K562 (cell line): ENCODE data around the gene NPTXR. TPM values are rescaled to one million over a fixed set of nuclear protein-coding genes. Genes with fewer than 3 reads are reported as not detected.
A peak's percentile ranks its signal among the peaks of the same experiment; 100 is the strongest.

ENCODE experiments used
- ATAC-seq: fragments of 200-7000 bp; cut with Tn5 transposase; 3 replicates; pipeline ENCODE4 v1.9.1; 2020; ENCODE audit warnings: moderate library complexity
- BruUV-seq: library from RNA; stranded (reverse); fragments of 400-500 nt; replicated peaks from 2 replicates; lab custom pipeline; 2021; lab: Mats Ljungman, UMichigan
- CTCF ChIA-PET: fragments of 300-600 bp; formaldehyde crosslinking; extraction: SDS; loops from one replicate; lab custom pipeline; 2021; ENCODE audit warnings: low intra/inter-chr PET ratio; lab: Yijun Ruan, JAX
- POLR2A ChIA-PET: fragments of 300-600, 350-650 bp; sonication (Branson Sonifier 250); formaldehyde crosslinking; extraction: SDS; loops from one replicate; lab custom pipeline; 2021; ENCODE audit warnings: antibody characterized with exemption, inconsistent platforms; lab: Yijun Ruan, JAX
- DNase-seq, 4 experiments: peaks; one replicate each; pipeline versions ENCODE4 v3.0.0 to v3.0.0-alpha.2; 2011 to 2018; ENCODE audit warnings: low spot score in 3 of 4, mixed read lengths in 3 of 4; ENCODE audit errors: extremely low read depth in 1 of 4
- FAIRE-seq: peaks from 2 replicates; lab custom pipeline; 2011; peaks lifted over from hg19 to GRCh38; lab: Jason Lieb, UNC
- H2AFZ ChIP-seq: 2 replicates; pipeline ENCODE4 v1.6.0; 2011; ENCODE audit warnings: low read depth, low read length, control low read depth, inconsistent platforms
- H3K27ac ChIP-seq: fragments of 200-600 bp; 3 replicates; pipeline ENCODE4 v1.8.0; 2011; ENCODE audit warnings: low read depth, mild to moderate bottlenecking, control low read depth, inconsistent platforms, low read length, moderate library complexity, mixed read lengths; ENCODE audit errors: extremely low read depth
- H3K27me3 ChIP-seq, 2 experiments: fragments of 300-600 bp in 1 of 2; 2 replicates in 1 of 2; 3 replicates in 1 of 2; pipeline versions ENCODE4 v1.6.0 to v1.8.0; 2011; ENCODE audit warnings: inconsistent platforms in 2 of 2, low read length in 2 of 2, mild to moderate bottlenecking in 1 of 2, mixed read lengths in 1 of 2, moderate library complexity in 1 of 2; ENCODE audit not compliant: control insufficient read depth in 2 of 2, insufficient read depth in 2 of 2
- H3K36me3 ChIP-seq: fragments of 300-600 bp; 3 replicates; pipeline ENCODE4 v1.8.0; 2011; ENCODE audit warnings: mild to moderate bottlenecking, low read length, inconsistent platforms; ENCODE audit not compliant: control insufficient read depth, insufficient read depth
- H3K4me1 ChIP-seq, 2 experiments: fragments of 200-600 bp in 1 of 2; replicated peaks in 1 of 2; 2 replicates in 1 of 2; 3 replicates in 1 of 2; pipeline versions ENCODE4 v1.5.1 to v1.8.0; 2011; ENCODE audit warnings: inconsistent platforms in 2 of 2, low read length in 2 of 2, mild to moderate bottlenecking in 1 of 2, mixed read lengths in 1 of 2, moderate library complexity in 1 of 2; ENCODE audit not compliant: control insufficient read depth in 2 of 2, insufficient read depth in 2 of 2
- H3K4me2 ChIP-seq: 2 replicates; pipeline ENCODE4 v1.6.1; 2011; ENCODE audit warnings: low read length, control low read depth, inconsistent platforms, mixed read lengths; ENCODE audit not compliant: insufficient read depth
- H3K4me3 ChIP-seq: fragments of 200-600 bp; sonication (generic), shearing (Covaris generic); 2 replicates; pipeline ENCODE4 v1.5.1; 2016; ENCODE audit warnings: control low read depth, inconsistent platforms
- H3K79me2 ChIP-seq: fragments of 200-600 bp; 3 replicates; pipeline ENCODE4 v1.8.0; 2011; ENCODE audit warnings: low read length, inconsistent platforms; ENCODE audit not compliant: control insufficient read depth, insufficient read depth
- H3K9ac ChIP-seq, 2 experiments: 2 replicates each; pipeline versions ENCODE4 v1.6.0 to v1.6.1; 2011; ENCODE audit warnings: low read depth in 2 of 2, low read length in 2 of 2, control low read depth in 1 of 2, inconsistent platforms in 1 of 2, mild to moderate bottlenecking in 1 of 2, mixed read lengths in 1 of 2; ENCODE audit not compliant: insufficient read depth in 1 of 2
- H3K9me1 ChIP-seq: one replicate; pipeline ENCODE4 v1.6.0; 2011; ENCODE audit warnings: inconsistent platforms, mild to moderate bottlenecking, low read length, moderate library complexity; ENCODE audit not compliant: control insufficient read depth, insufficient read depth
- H3K9me3 ChIP-seq: replicated peaks from 2 replicates; pipeline ENCODE4 v1.5.1; 2011; ENCODE audit warnings: low read depth, low read length, inconsistent platforms; ENCODE audit not compliant: control insufficient read depth, insufficient read depth
- H4K20me1 ChIP-seq: replicated peaks from 2 replicates; pipeline ENCODE4 v1.6.1; 2011; ENCODE audit warnings: low read length, inconsistent platforms, mixed read lengths; ENCODE audit not compliant: control insufficient read depth, insufficient read depth
- CEBPB ChIP-seq: fragments of 450-650 bp; IDR thresholded peaks from 2 replicates; pipeline ENCODE4 v1.6.1; 2016; ENCODE audit warnings: missing genetic modification characterization, missing compliant biosample characterization
- NONO ChIP-seq, 2 experiments: fragments of 200-400 bp in 1 of 2; fragments of 450-650 bp in 1 of 2; formaldehyde crosslinking in 1 of 2; IDR thresholded peaks; 2 replicates each; pipeline ENCODE4 v1.6.1; 2017; ENCODE audit warnings: low read depth in 2 of 2, mild to moderate bottlenecking in 2 of 2, moderate library complexity in 2 of 2, low read length in 1 of 2
- ZNF384 ChIP-seq: IDR thresholded peaks from 2 replicates; pipeline ENCODE4 v1.6.1; 2012; ENCODE audit warnings: low read depth, low read length, improper control_type of control experiment
- WGBS: fragments of 100-300 bp; shearing (Covaris generic); methylation state at CpG from one replicate; pipeline ENCODE4 v1.1.6; 2016; ENCODE audit warnings: low coverage, mixed read lengths; ENCODE audit not compliant: insufficient coverage; ENCODE audit errors: missing lambda C conversion rate; 5-methylcytosine and 5-hydroxymethylcytosine counted together
- in situ Hi-C: fragments of 300-500 bp; cut with MboI; formaldehyde crosslinking; loops from 4 replicates; pipeline ENCODE4 v1.15.0; 2018; ENCODE audit warnings: inconsistent platforms, mixed read lengths
- intact Hi-C: fragments of 100-400 bp; cut with micrococcal nuclease; formaldehyde crosslinking; loops from 2 replicates; pipeline ENCODE4 v1.14.2; 2022
- polyA plus RNA-seq, 8 experiments: library from polyadenylated mRNA; depleted of rRNA in 4 of 8; stranded (reverse) in 5 of 8; unstranded in 3 of 8; fragments of >200 nt; fragmentation: Nextera tagmentation in 2 of 8; fragmentation: Illumina TruSeq in 1 of 8; extraction: Ambion mirVana in 2 of 8; extraction: Trizol in 1 of 8; gene quantifications; 2 replicates each; pipeline versions ENCODE4 v1.2.1 to v1.2.3, GENCODE V29; 2011 to 2014; ENCODE audit warnings: inconsistent platforms in 1 of 8, missing spikeins in 1 of 8
- total RNA-seq, 7 experiments: library from RNA; depleted of rRNA in 6 of 7; stranded (reverse); fragments of >200 nt in 6 of 7; fragmentation: Illumina TruSeq in 2 of 7; extraction: Trizol in 2 of 7; gene quantifications; 2 replicates each; pipeline versions ENCODE4 v1.2.1 to v1.2.3, GENCODE V29; 2011 to 2021; ENCODE audit warnings: low replicate concordance in 1 of 7
- TF ChIP-seq, protein P1 (sequence below): fragments of 200-600 bp; sonication (generic); IDR thresholded peaks from one replicate; pipeline ENCODE4 v1.6.1; 2012; ENCODE audit warnings: mild to moderate bottlenecking, low read depth, low read length, inconsistent platforms

The NPTXR gene
- total and polyA plus RNA-seq, 9 of the 15 experiments (the other 6 are each of a cell fraction or from before 2014, with no cell fraction given), result 0.01 to 3.1 (median 1.1) TPM

DNA sequence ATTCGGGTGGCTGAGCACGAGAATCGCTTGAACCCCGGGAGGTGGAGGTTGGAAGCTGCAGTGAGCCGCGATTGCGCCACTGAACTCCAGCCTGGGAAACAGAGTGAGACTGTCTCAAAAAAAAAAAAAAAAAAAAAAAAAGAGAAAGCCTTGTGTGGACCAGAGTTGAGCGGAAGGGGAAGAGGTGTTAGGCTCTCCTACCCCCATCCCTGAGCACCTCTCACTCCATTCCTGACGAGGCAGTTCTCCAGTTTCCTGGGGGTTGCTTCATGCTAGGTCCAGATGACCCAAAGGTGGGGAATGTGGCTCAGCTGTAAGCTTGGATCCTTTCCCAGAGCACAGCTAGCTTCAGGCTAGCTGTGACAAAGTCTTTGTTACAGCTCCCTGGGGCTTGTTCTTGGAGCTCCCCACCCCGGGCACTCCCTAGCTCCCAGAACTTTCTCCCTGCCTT is 41.1 kb downstream of the NPTXR start:
- ATAC-seq, result peak; percentile 60
- Histone ChIP-seq H3K79me2 (no peaks in the 10 kb centered on the region), H2AFZ (0 out of 2 replicates have a peak overlapping the region, but pooled peaks have one; percentile 11), H3K36me3 (no peaks in the 10 kb centered on the region), H3K27me3 (peaks cover 0 to 5% of the 10 kb centered on the region in 2 experiments; a peak in 1 of 5 replicates), H4K20me1 (no peaks in the 10 kb centered on the region), H3K27ac (no peak overlapping the region), H3K9me1 (no peaks in the 10 kb centered on the region), H3K4me3 (no peak overlapping the region), H3K4me1 (no peaks in the 10 kb centered on the region; a peak in 1 of 5 replicates), H3K4me2 (no peak overlapping the region), H3K9me3 (peaks cover 5% of the 10 kb centered on the region; the same call in 1 of the 2 replicates), H3K9ac (peak overlapping the region in 1 of 2 experiments; percentile 45; a peak in 1 of 4 replicates)
- intact Hi-C loops (no loop called here), in situ Hi-C loops (no loop called here)
- TF ChIP-seq ZNF384, result peak; percentile 43; the same call in 1 of the 2 replicates
- TF ChIP-seq CEBPB, result peak; percentile 61
- TF ChIP-seq, protein P1, sequence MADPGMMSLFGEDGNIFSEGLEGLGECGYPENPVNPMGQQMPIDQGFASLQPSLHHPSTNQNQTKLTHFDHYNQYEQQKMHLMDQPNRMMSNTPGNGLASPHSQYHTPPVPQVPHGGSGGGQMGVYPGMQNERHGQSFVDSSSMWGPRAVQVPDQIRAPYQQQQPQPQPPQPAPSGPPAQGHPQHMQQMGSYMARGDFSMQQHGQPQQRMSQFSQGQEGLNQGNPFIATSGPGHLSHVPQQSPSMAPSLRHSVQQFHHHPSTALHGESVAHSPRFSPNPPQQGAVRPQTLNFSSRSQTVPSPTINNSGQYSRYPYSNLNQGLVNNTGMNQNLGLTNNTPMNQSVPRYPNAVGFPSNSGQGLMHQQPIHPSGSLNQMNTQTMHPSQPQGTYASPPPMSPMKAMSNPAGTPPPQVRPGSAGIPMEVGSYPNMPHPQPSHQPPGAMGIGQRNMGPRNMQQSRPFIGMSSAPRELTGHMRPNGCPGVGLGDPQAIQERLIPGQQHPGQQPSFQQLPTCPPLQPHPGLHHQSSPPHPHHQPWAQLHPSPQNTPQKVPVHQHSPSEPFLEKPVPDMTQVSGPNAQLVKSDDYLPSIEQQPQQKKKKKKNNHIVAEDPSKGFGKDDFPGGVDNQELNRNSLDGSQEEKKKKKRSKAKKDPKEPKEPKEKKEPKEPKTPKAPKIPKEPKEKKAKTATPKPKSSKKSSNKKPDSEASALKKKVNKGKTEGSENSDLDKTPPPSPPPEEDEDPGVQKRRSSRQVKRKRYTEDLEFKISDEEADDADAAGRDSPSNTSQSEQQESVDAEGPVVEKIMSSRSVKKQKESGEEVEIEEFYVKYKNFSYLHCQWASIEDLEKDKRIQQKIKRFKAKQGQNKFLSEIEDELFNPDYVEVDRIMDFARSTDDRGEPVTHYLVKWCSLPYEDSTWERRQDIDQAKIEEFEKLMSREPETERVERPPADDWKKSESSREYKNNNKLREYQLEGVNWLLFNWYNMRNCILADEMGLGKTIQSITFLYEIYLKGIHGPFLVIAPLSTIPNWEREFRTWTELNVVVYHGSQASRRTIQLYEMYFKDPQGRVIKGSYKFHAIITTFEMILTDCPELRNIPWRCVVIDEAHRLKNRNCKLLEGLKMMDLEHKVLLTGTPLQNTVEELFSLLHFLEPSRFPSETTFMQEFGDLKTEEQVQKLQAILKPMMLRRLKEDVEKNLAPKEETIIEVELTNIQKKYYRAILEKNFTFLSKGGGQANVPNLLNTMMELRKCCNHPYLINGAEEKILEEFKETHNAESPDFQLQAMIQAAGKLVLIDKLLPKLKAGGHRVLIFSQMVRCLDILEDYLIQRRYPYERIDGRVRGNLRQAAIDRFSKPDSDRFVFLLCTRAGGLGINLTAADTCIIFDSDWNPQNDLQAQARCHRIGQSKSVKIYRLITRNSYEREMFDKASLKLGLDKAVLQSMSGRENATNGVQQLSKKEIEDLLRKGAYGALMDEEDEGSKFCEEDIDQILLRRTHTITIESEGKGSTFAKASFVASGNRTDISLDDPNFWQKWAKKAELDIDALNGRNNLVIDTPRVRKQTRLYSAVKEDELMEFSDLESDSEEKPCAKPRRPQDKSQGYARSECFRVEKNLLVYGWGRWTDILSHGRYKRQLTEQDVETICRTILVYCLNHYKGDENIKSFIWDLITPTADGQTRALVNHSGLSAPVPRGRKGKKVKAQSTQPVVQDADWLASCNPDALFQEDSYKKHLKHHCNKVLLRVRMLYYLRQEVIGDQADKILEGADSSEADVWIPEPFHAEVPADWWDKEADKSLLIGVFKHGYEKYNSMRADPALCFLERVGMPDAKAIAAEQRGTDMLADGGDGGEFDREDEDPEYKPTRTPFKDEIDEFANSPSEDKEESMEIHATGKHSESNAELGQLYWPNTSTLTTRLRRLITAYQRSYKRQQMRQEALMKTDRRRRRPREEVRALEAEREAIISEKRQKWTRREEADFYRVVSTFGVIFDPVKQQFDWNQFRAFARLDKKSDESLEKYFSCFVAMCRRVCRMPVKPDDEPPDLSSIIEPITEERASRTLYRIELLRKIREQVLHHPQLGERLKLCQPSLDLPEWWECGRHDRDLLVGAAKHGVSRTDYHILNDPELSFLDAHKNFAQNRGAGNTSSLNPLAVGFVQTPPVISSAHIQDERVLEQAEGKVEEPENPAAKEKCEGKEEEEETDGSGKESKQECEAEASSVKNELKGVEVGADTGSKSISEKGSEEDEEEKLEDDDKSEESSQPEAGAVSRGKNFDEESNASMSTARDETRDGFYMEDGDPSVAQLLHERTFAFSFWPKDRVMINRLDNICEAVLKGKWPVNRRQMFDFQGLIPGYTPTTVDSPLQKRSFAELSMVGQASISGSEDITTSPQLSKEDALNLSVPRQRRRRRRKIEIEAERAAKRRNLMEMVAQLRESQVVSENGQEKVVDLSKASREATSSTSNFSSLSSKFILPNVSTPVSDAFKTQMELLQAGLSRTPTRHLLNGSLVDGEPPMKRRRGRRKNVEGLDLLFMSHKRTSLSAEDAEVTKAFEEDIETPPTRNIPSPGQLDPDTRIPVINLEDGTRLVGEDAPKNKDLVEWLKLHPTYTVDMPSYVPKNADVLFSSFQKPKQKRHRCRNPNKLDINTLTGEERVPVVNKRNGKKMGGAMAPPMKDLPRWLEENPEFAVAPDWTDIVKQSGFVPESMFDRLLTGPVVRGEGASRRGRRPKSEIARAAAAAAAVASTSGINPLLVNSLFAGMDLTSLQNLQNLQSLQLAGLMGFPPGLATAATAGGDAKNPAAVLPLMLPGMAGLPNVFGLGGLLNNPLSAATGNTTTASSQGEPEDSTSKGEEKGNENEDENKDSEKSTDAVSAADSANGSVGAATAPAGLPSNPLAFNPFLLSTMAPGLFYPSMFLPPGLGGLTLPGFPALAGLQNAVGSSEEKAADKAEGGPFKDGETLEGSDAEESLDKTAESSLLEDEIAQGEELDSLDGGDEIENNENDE, result no peak
- no peak for TF ChIP-seq NONO (IDR thresholded peaks at IDR 0.05; ENCODE audit: low read depth in 2 of 2, low read length in 1 of 2)
- BruUV-seq, result no TSS peak
- no peak for FAIRE-seq
- WGBS, result 9% methylated on average over 5 of the region's 10 CpGs
- ChIA-PET POLR2A (no interaction called here), CTCF (no interaction called here)
- peak in 1 of 4 experiments; percentile 13 for DNase-seq
